Caco-2 (cell line): Measurements from ENCODE around the gene HGS. TPM values are rescaled to one million over a fixed set of nuclear protein-coding genes. Genes with fewer than 3 reads are reported as not detected.

Source experiments
- BruUV-seq: library from RNA; stranded (reverse); fragments of 400-500 nt; replicated peaks from 2 replicates; lab custom pipeline; 2021; lab: Mats Ljungman, UMichigan
- CTCF ChIA-PET: fragments of 300-600 bp; sonication (Branson Sonifier 250); formaldehyde crosslinking; loops from one replicate; lab custom pipeline; 2022; ENCODE audit warnings: antibody characterized with exemption; lab: Charles Lee
- POLR2A ChIA-PET: fragments of 300-600 bp; sonication (Branson Sonifier 250); formaldehyde crosslinking; loops from one replicate; lab custom pipeline; 2022; ENCODE audit warnings: antibody characterized with exemption; lab: Charles Lee
- DNase-seq, 2 experiments: peaks; one replicate each; pipeline versions ENCODE4 v3.0.0 to v3.0.0-alpha.2; 2020 to 2022
- H3K27me3 ChIP-seq: replicated peaks from 2 replicates; pipeline ENCODE4 v1.6.0; 2011; ENCODE audit warnings: low read length; ENCODE audit not compliant: control insufficient read depth, insufficient read depth
- H3K36me3 ChIP-seq: 2 replicates; pipeline ENCODE4 v1.5.1; 2011; ENCODE audit warnings: low read length; ENCODE audit not compliant: control insufficient read depth, insufficient read depth
- H3K4me1 ChIP-seq: fragments of 250-450 bp; sonication (Bioruptor Pico); 2 replicates; pipeline ENCODE4 v1.5.1; 2020; ENCODE audit warnings: mild to moderate bottlenecking
- H3K4me3 ChIP-seq: 2 replicates; pipeline ENCODE4 v1.5.1; 2011; ENCODE audit warnings: low read depth, mild to moderate bottlenecking, control low read depth, low read length
- H3K9me3 ChIP-seq: fragments of 250-450 bp; sonication (Bioruptor Pico); 2 replicates; pipeline ENCODE4 v1.5.1; 2020; ENCODE audit warnings: mild to moderate bottlenecking, moderate library complexity
- H3K27ac Mint-ChIP-seq: one replicate; pipeline ENCODE4 v1.8.0; 2022; ENCODE audit warnings: mixed read lengths; ENCODE audit not compliant: unreplicated experiment
- H3K27me3 Mint-ChIP-seq: one replicate; pipeline ENCODE4 v1.8.0; 2022; ENCODE audit warnings: mixed read lengths; ENCODE audit not compliant: insufficient read depth, unreplicated experiment
- H3K36me3 Mint-ChIP-seq: one replicate; pipeline ENCODE4 v1.8.0; 2022; ENCODE audit warnings: mild to moderate bottlenecking, mixed read lengths; ENCODE audit not compliant: insufficient read depth, unreplicated experiment
- H3K4me1 Mint-ChIP-seq: one replicate; pipeline ENCODE4 v1.8.0; 2022; ENCODE audit warnings: low read depth, mixed read lengths; ENCODE audit not compliant: unreplicated experiment
- H3K4me3 Mint-ChIP-seq: one replicate; pipeline ENCODE4 v1.8.0; 2022; ENCODE audit warnings: mild to moderate bottlenecking, moderate library complexity, mixed read lengths; ENCODE audit not compliant: unreplicated experiment
- H3K9me3 Mint-ChIP-seq: one replicate; pipeline ENCODE4 v1.8.0; 2022; ENCODE audit warnings: mixed read lengths; ENCODE audit not compliant: unreplicated experiment
- intact Hi-C: fragments of 100-400 bp; cut with micrococcal nuclease; formaldehyde crosslinking; loops from one replicate; pipeline ENCODE4 v1.10.0; 2022; ENCODE audit not compliant: unreplicated experiment
- total RNA-seq: library from RNA; stranded (reverse); gene quantifications from 2 replicates; pipeline ENCODE4 v1.2.3, GENCODE V29; 2022
- TF ChIP-seq, protein P1 (sequence below), 2 experiments: fragments of 200-600 bp in 1 of 2; IDR thresholded peaks; 1 replicate in 1 of 2; 2 replicates in 1 of 2; pipeline versions ENCODE4 v1.5.1 to v1.8.0; 2011 to 2022; ENCODE audit warnings: antibody characterized with exemption in 1 of 2, control low read depth in 1 of 2, inconsistent platforms in 1 of 2, low read depth in 1 of 2, low read length in 1 of 2, mild to moderate bottlenecking in 1 of 2, moderate library complexity in 1 of 2; ENCODE audit not compliant: insufficient read depth in 1 of 2, severe bottlenecking in 1 of 2, unreplicated experiment in 1 of 2

HGS gene
- total RNA-seq, 1 experiment from 2014 or later, result 176 TPM

DNA sequence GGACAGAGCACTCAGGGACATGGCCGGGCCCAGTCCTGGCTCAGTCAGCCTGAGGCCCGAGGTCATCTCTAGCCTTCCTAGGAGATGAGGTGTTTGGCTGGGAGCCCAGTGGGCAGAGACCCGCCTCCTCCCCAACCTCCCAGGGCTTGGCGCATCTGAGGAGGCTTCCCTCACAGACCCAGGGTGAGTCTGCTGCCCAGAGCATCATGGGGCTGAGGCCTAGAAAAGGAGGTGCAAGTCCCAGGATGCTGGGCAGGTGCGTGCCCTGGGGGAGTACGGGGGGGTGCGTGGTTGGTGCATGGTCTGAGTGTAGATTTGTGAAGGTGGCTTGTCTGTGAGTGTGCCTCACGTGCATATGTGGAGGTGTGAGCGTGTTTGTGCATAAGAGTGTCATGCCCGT is 32.1 kb upstream of the HGS start:
- H3K4me1 Mint-ChIP-seq, result peaks cover 6% of the 10 kb centered on the region
- no peak for DNase-seq
- intact Hi-C loops, result no loop called here
- CTCF ChIA-PET, result no interaction called here
- H3K27me3 Mint-ChIP-seq, result no peaks in the 10 kb centered on the region
- no peak overlapping the region for H3K27ac Mint-ChIP-seq
- Histone ChIP-seq H3K27me3 (no peaks in the 10 kb centered on the region), H3K9me3 (peaks cover 10% of the 10 kb centered on the region), H3K36me3 (no peaks in the 10 kb centered on the region), H3K4me1 (no peaks in the 10 kb centered on the region), H3K4me3 (no peak overlapping the region)
- H3K4me3 Mint-ChIP-seq, result no peak overlapping the region
- POLR2A ChIA-PET, result no interaction called here
- no peaks in the 10 kb centered on the region for H3K9me3 Mint-ChIP-seq
- TF ChIP-seq, protein P1, sequence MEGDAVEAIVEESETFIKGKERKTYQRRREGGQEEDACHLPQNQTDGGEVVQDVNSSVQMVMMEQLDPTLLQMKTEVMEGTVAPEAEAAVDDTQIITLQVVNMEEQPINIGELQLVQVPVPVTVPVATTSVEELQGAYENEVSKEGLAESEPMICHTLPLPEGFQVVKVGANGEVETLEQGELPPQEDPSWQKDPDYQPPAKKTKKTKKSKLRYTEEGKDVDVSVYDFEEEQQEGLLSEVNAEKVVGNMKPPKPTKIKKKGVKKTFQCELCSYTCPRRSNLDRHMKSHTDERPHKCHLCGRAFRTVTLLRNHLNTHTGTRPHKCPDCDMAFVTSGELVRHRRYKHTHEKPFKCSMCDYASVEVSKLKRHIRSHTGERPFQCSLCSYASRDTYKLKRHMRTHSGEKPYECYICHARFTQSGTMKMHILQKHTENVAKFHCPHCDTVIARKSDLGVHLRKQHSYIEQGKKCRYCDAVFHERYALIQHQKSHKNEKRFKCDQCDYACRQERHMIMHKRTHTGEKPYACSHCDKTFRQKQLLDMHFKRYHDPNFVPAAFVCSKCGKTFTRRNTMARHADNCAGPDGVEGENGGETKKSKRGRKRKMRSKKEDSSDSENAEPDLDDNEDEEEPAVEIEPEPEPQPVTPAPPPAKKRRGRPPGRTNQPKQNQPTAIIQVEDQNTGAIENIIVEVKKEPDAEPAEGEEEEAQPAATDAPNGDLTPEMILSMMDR (IDR thresholded peaks at IDR 0.05; ENCODE audit: insufficient read depth in 1 of 2, low read depth in 1 of 2, low read length in 1 of 2, severe bottlenecking in 1 of 2, unreplicated experiment in 1 of 2), result no peak
- no TSS peak for BruUV-seq
- no peaks in the 10 kb centered on the region for H3K36me3 Mint-ChIP-seq

DNA sequence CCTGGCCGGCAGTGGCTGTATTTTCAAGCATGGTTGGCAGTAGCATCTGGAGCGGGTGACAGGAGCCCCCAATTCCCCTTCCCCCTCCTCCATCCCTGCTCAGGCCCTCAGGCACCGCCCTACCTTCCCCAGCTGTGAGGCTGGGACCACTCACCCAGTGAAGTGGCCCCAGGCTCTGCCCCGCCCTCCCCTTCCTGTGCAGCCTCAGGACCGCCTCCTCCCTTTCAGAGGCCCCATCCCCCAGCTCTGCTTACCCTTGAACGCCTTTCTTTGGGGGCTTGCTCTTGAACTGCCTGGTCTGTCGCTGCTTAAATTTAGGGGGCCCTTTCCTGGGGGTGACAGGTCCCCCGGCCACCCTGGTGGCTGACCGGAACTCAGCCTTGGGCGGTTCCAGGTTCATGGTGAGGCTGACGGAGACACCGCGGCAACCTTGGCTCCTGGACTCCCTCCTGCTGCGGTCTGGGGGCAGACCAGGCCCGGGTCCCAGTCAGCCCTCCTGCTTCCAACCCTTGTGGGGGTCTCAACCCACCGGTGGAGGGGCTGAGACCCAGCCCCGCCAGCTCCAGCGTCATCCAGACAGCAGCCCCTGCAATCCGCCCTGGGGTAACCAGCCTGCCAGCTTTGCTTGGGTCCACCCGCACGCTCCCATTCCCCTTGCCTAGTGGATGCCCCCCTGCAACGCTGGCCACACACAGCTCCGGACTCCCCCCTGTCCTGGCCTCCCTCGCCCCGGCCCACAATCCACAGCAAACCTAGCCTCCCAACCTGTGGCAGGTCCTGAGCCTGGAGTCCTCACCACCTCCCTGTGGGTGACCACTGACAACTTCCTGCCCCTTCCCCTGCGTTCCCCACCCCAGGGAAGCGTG is 30.7 kb upstream of the HGS start:
- BruUV-seq, result no TSS peak

GRCh38 chr17:81655378-81656117 is 28.3 kb upstream of the HGS start:
- H3K4me1 Mint-ChIP-seq, result peaks cover 6% of the 10 kb centered on the region
- no peaks in the 10 kb centered on the region for H3K27me3 Mint-ChIP-seq
- TF ChIP-seq, protein P1 (IDR thresholded peaks at IDR 0.05; ENCODE audit: insufficient read depth in 1 of 2, low read depth in 1 of 2, low read length in 1 of 2, severe bottlenecking in 1 of 2, unreplicated experiment in 1 of 2), result no peak
- H3K27ac Mint-ChIP-seq, result no peak overlapping the region
- no peaks in the 10 kb centered on the region for H3K36me3 Mint-ChIP-seq
- intact Hi-C loops, result no loop called here
- ChIA-PET CTCF (interaction anchor here (0.6 kb wide), 1 partner anchor 128 kb away, joined by 3 read pairs; no protein-coding TSS in a partner anchor), POLR2A (interaction anchor here (1.3 kb wide), 1 partner anchor 11 kb away, joined by 4 read pairs; the partner anchor contains the start of gene CCDC137)
- H3K9me3 ChIP-seq, result no peaks in the 10 kb centered on the region
- H3K4me3 ChIP-seq, result no peak overlapping the region
- no peak overlapping the region for H3K4me3 Mint-ChIP-seq
- H3K27me3 ChIP-seq, result no peaks in the 10 kb centered on the region
- DNase-seq, result no peak
- BruUV-seq, result no TSS peak
- H3K9me3 Mint-ChIP-seq, result no peaks in the 10 kb centered on the region
- H3K4me1 ChIP-seq, result peaks cover 13% of the 10 kb centered on the region
- no peaks in the 10 kb centered on the region for H3K36me3 ChIP-seq

More for the DNA sequence above, 30.7 kb upstream of the HGS start:
- no peaks in the 10 kb centered on the region for H3K36me3 ChIP-seq
- Mint-ChIP-seq H3K9me3 (no peaks in the 10 kb centered on the region), H3K27me3 (no peaks in the 10 kb centered on the region), H3K4me1 (peaks cover 6% of the 10 kb centered on the region), H3K36me3 (no peaks in the 10 kb centered on the region), H3K4me3 (no peak overlapping the region), H3K27ac (no peak overlapping the region)
- peaks cover 10% of the 10 kb centered on the region for H3K9me3 ChIP-seq
- H3K4me3 ChIP-seq, result no peak overlapping the region
- no peak for DNase-seq
- intact Hi-C loops, result no loop called here
- no peaks in the 10 kb centered on the region for H3K27me3 ChIP-seq
- TF ChIP-seq, protein P1 (IDR thresholded peaks at IDR 0.05; ENCODE audit: insufficient read depth in 1 of 2, low read depth in 1 of 2, low read length in 1 of 2, severe bottlenecking in 1 of 2, unreplicated experiment in 1 of 2), result no peak
- POLR2A ChIA-PET, result no interaction called here
- CTCF ChIA-PET, result no interaction called here
- H3K4me1 ChIP-seq, result no peaks in the 10 kb centered on the region
